Measurements from ENCODE around the gene SLF2.
A peak's percentile ranks its signal among the peaks of the same experiment; 100 is the strongest.

SLF2 gene

GRCh38 chr10:100943508-100943907 lies 30.7 kb downstream of the SLF2 start:
- Histone ChIP-seq H2AFZ (ENCODE audit: insufficient read depth, low read length, poor library complexity) (no peak overlapping the region), H3K79me1 (ENCODE audit: low read length) (no peaks in the 10 kb centered on the region), H3K23ac (ENCODE audit: low read length) (no peak overlapping the region), H3K27me3 (ENCODE audit: insufficient read depth, low read length) (no peaks in the 10 kb centered on the region), H3K4me2 (ENCODE audit: low read length) (no peak overlapping the region), H3K9ac (ENCODE audit: low read length) (no peak overlapping the region), H4K12ac (ENCODE audit: low read depth, low read length) (no peak overlapping the region), H3K79me2 (ENCODE audit: control insufficient read depth, insufficient read depth, low read length, poor library complexity) (no peaks in the 10 kb centered on the region), H2BK5ac (ENCODE audit: low read depth, low read length, poor library complexity) (no peak overlapping the region), H3K9me3 (ENCODE audit: insufficient read depth, low read depth, low read length) (no peaks in the 10 kb centered on the region), H3K36me3 (ENCODE audit: control insufficient read depth in 1 of 2, insufficient read depth in 2 of 2, low read length in 2 of 2) (peaks cover 19 to 23% of the 10 kb centered on the region in 2 experiments), H2BK120ac (ENCODE audit: insufficient read depth, low read length, poor library complexity) (no peak overlapping the region), H3K18ac (ENCODE audit: low read length) (no peak overlapping the region), H4K8ac (ENCODE audit: low read depth, low read length) (no peak overlapping the region), H3K4ac (ENCODE audit: low read depth, low read length) (no peak overlapping the region), H4K91ac (ENCODE audit: low read depth, low read length) (no peak overlapping the region), H3K4me1 (ENCODE audit: control insufficient read depth in 1 of 2, insufficient read depth in 2 of 2, low read length in 2 of 2) (no peaks in the 10 kb centered on the region), H3K27ac (ENCODE audit: low read depth, low read length) (no peak overlapping the region), H3K4me3 (ENCODE audit: low read depth, low read length) (no peak overlapping the region), H2BK12ac (ENCODE audit: low read length) (no peak overlapping the region), H3K14ac (ENCODE audit: low read length) (no peak overlapping the region), H2AK5ac (ENCODE audit: low read length) (no peak overlapping the region)
- no peak for DNase-seq

GRCh38 chr10:100945754-100946153 lies 33.0 kb downstream of the SLF2 start:
- no peak overlapping the region for H4K12ac ChIP-seq (ENCODE audit: low read depth, low read length)
- no peak for DNase-seq
- no peak overlapping the region for H2BK12ac ChIP-seq (ENCODE audit: low read length)
- H3K9me3 ChIP-seq (ENCODE audit: insufficient read depth, low read depth, low read length), result no peaks in the 10 kb centered on the region
- no peaks in the 10 kb centered on the region for H3K27me3 ChIP-seq (ENCODE audit: insufficient read depth, low read length)
- H4K91ac ChIP-seq (ENCODE audit: low read depth, low read length), result no peak overlapping the region
- H3K9ac ChIP-seq (ENCODE audit: low read length), result no peak overlapping the region
- H3K14ac ChIP-seq (ENCODE audit: low read length), result no peak overlapping the region
- no peaks in the 10 kb centered on the region for H3K79me1 ChIP-seq (ENCODE audit: low read length)
- H4K8ac ChIP-seq (ENCODE audit: low read depth, low read length), result no peak overlapping the region
- no peak overlapping the region for H3K4ac ChIP-seq (ENCODE audit: low read depth, low read length)
- H2BK120ac ChIP-seq (ENCODE audit: insufficient read depth, low read length, poor library complexity), result no peak overlapping the region
- H3K23ac ChIP-seq (ENCODE audit: low read length), result no peak overlapping the region
- H2BK5ac ChIP-seq (ENCODE audit: low read depth, low read length, poor library complexity), result no peak overlapping the region
- peaks cover 15 to 18% of the 10 kb centered on the region in 2 experiments for H3K36me3 ChIP-seq (ENCODE audit: control insufficient read depth in 1 of 2, insufficient read depth in 2 of 2, low read length in 2 of 2)
- no peak overlapping the region for H3K27ac ChIP-seq (ENCODE audit: low read depth, low read length)
- no peaks in the 10 kb centered on the region for H3K4me1 ChIP-seq (ENCODE audit: control insufficient read depth in 1 of 2, insufficient read depth in 2 of 2, low read length in 2 of 2)
- no peaks in the 10 kb centered on the region for H3K79me2 ChIP-seq (ENCODE audit: control insufficient read depth, insufficient read depth, low read length, poor library complexity)
- no peak overlapping the region for H3K4me3 ChIP-seq (ENCODE audit: low read depth, low read length)
- H3K18ac ChIP-seq (ENCODE audit: low read length), result no peak overlapping the region
- no peak overlapping the region for H3K4me2 ChIP-seq (ENCODE audit: low read length)
- no peak overlapping the region for H2AK5ac ChIP-seq (ENCODE audit: low read length)
- H2AFZ ChIP-seq (ENCODE audit: insufficient read depth, low read length, poor library complexity), result no peak overlapping the region

GRCh38 chr10:100948916-100949315 lies 36.2 kb downstream of the SLF2 start:
- H3K79me1 ChIP-seq (ENCODE audit: low read length), result no peaks in the 10 kb centered on the region
- no peak overlapping the region for H3K18ac ChIP-seq (ENCODE audit: low read length)
- no peak overlapping the region for H3K9ac ChIP-seq (ENCODE audit: low read length)
- H3K27me3 ChIP-seq (ENCODE audit: insufficient read depth, low read length), result no peaks in the 10 kb centered on the region
- H4K91ac ChIP-seq (ENCODE audit: low read depth, low read length), result no peak overlapping the region
- no peak overlapping the region for H2AFZ ChIP-seq (ENCODE audit: insufficient read depth, low read length, poor library complexity)
- H2BK12ac ChIP-seq (ENCODE audit: low read length), result no peak overlapping the region
- H2AK5ac ChIP-seq (ENCODE audit: low read length), result no peak overlapping the region
- no peak overlapping the region for H3K4me3 ChIP-seq (ENCODE audit: low read depth, low read length)
- H3K9me3 ChIP-seq (ENCODE audit: insufficient read depth, low read depth, low read length), result no peaks in the 10 kb centered on the region
- H3K4ac ChIP-seq (ENCODE audit: low read depth, low read length), result no peak overlapping the region
- no peaks in the 10 kb centered on the region for H3K4me1 ChIP-seq (ENCODE audit: control insufficient read depth in 1 of 2, insufficient read depth in 2 of 2, low read length in 2 of 2)
- H3K14ac ChIP-seq (ENCODE audit: low read length), result no peak overlapping the region
- no peak overlapping the region for H3K4me2 ChIP-seq (ENCODE audit: low read length)
- DNase-seq, result peak in 1 of 2 donors; percentile 35
- H3K36me3 ChIP-seq (ENCODE audit: control insufficient read depth in 1 of 2, insufficient read depth in 2 of 2, low read length in 2 of 2), result peaks cover 22 to 32% of the 10 kb centered on the region in 2 experiments
- no peak overlapping the region for H3K27ac ChIP-seq (ENCODE audit: low read depth, low read length)
- no peak overlapping the region for H4K8ac ChIP-seq (ENCODE audit: low read depth, low read length)
- H3K79me2 ChIP-seq (ENCODE audit: control insufficient read depth, insufficient read depth, low read length, poor library complexity), result no peaks in the 10 kb centered on the region
- H3K23ac ChIP-seq (ENCODE audit: low read length), result no peak overlapping the region
- no CpG with 5 or more reads among the region's 3 CpGs for WGBS (ENCODE audit: extremely low coverage, insufficient coverage, insufficient read length)
- no peak overlapping the region for H2BK120ac ChIP-seq (ENCODE audit: insufficient read depth, low read length, poor library complexity)
- no peak overlapping the region for H4K12ac ChIP-seq (ENCODE audit: low read depth, low read length)
- H2BK5ac ChIP-seq (ENCODE audit: low read depth, low read length, poor library complexity), result no peak overlapping the region

GRCh38 chr10:100960251-100960650 lies 47.5 kb downstream of the SLF2 start:
- Histone ChIP-seq H2AK5ac (ENCODE audit: low read length) (no peak overlapping the region), H2BK5ac (ENCODE audit: low read depth, low read length, poor library complexity) (no peak overlapping the region), H2BK12ac (ENCODE audit: low read length) (no peak overlapping the region), H3K9ac (ENCODE audit: low read length) (no peak overlapping the region), H3K79me2 (ENCODE audit: control insufficient read depth, insufficient read depth, low read length, poor library complexity) (no peaks in the 10 kb centered on the region), H3K18ac (ENCODE audit: low read length) (no peak overlapping the region), H2BK120ac (ENCODE audit: insufficient read depth, low read length, poor library complexity) (no peak overlapping the region), H3K9me3 (ENCODE audit: insufficient read depth, low read depth, low read length) (no peaks in the 10 kb centered on the region), H3K36me3 (ENCODE audit: control insufficient read depth in 1 of 2, insufficient read depth in 2 of 2, low read length in 2 of 2) (peaks cover 8 to 13% of the 10 kb centered on the region in 2 experiments), H3K4ac (ENCODE audit: low read depth, low read length) (no peak overlapping the region), H3K23ac (ENCODE audit: low read length) (no peak overlapping the region), H3K4me2 (ENCODE audit: low read length) (no peak overlapping the region), H4K12ac (ENCODE audit: low read depth, low read length) (no peak overlapping the region), H3K4me1 (ENCODE audit: control insufficient read depth in 1 of 2, insufficient read depth in 2 of 2, low read length in 2 of 2) (no peaks in the 10 kb centered on the region), H3K27me3 (ENCODE audit: insufficient read depth, low read length) (no peaks in the 10 kb centered on the region), H4K91ac (ENCODE audit: low read depth, low read length) (no peak overlapping the region), H4K8ac (ENCODE audit: low read depth, low read length) (no peak overlapping the region), H3K14ac (ENCODE audit: low read length) (no peak overlapping the region), H2AFZ (ENCODE audit: insufficient read depth, low read length, poor library complexity) (no peak overlapping the region), H3K4me3 (ENCODE audit: low read depth, low read length) (no peak overlapping the region), H3K27ac (ENCODE audit: low read depth, low read length) (no peak overlapping the region), H3K79me1 (ENCODE audit: low read length) (no peaks in the 10 kb centered on the region)
- DNase-seq, result no peak
